BLaER1 (cell line): Measurements from ENCODE around the gene ABL1.
A peak's percentile ranks its signal among the peaks of the same experiment; 100 is the strongest.
"Not testable (repeated sequence)": the region's sequence is repeated elsewhere in the genome, so short reads cannot be mapped to it uniquely, and the experiment has no call there.

ENCODE experiments used
- H3K27ac ChIP-seq: shearing (Covaris generic); formaldehyde crosslinking; 2 replicates; pipeline ENCODE4 v1.8.1; 2022
- H3K27me3 ChIP-seq: shearing (Covaris generic); formaldehyde crosslinking; 2 replicates; pipeline ENCODE4 v1.8.1; 2022
- H3K36me3 ChIP-seq: shearing (Covaris generic); formaldehyde crosslinking; 2 replicates; pipeline ENCODE4 v1.8.1; 2022
- H3K4me1 ChIP-seq: shearing (Covaris generic); formaldehyde crosslinking; 2 replicates; pipeline ENCODE4 v1.8.1; 2022
- H3K4me2 ChIP-seq: shearing (Covaris generic); formaldehyde crosslinking; 2 replicates; pipeline ENCODE4 v1.8.1; 2022
- H3K4me3 ChIP-seq: shearing (Covaris generic); formaldehyde crosslinking; 2 replicates; pipeline ENCODE4 v1.8.1; 2022
- H3K9ac ChIP-seq: shearing (Covaris generic); formaldehyde crosslinking; 2 replicates; pipeline ENCODE4 v1.8.1; 2022
- H3K9me3 ChIP-seq: shearing (Covaris generic); formaldehyde crosslinking; 2 replicates; pipeline ENCODE4 v1.8.1; 2022
- H4K20me1 ChIP-seq: shearing (Covaris generic); formaldehyde crosslinking; 2 replicates; pipeline ENCODE4 v1.8.1; 2022
- Cebpa-rat ChIP-seq: shearing (Covaris generic); IDR thresholded peaks from 2 replicates; pipeline ENCODE4 v1.8.1; 2022

ABL1 gene

DNA sequence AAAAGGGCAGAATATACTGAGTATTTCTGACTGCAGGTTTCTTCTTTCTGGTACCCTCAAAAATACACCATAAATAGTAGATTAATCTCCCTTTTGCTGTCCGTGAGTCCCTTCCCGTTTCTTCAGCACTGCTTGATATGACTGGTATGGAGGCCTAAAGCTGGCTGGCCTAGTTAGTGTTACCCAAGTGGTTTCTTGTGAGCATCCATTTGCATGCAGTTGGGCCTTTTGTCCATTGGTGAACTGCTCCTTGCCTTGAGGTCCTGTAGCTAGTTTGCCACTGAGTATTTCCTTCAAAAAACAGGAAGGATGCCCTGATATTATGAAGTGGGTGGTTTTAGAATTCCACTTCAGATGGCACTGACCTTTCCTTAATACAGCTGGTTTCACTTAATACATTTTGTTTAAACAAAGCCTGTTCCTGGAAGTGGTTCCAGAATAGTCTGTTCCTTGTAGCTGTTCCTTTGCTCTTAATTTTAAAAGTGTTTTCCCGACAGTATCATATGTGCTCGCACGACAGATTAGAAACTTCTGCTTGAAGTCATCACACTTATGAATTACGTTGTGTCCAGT lies 40.0 kb upstream of the ABL1 start:
- no peaks in the 10 kb centered on the region for H3K36me3 ChIP-seq
- no peak overlapping the region for H3K4me2 ChIP-seq
- no peaks in the 10 kb centered on the region for H3K27me3 ChIP-seq
- H3K9ac ChIP-seq: no peak overlapping the region
- no peak for TF ChIP-seq Cebpa-rat
- peaks cover 31% of the 10 kb centered on the region; the same call in 1 of the 2 replicates for H4K20me1 ChIP-seq
- no peaks in the 10 kb centered on the region for H3K4me1 ChIP-seq
- H3K4me3 ChIP-seq: no peak overlapping the region
- peaks cover 2% of the 10 kb centered on the region for H3K9me3 ChIP-seq
- H3K27ac ChIP-seq: no peak overlapping the region

- Histone ChIP-seq H4K20me1 (peaks cover 13% of the 10 kb centered on the region; the same call in 1 of the 2 replicates), H3K9me3 (peaks cover 13% of the 10 kb centered on the region; the same call in 1 of the 2 replicates), H3K4me1 (peaks cover 16% of the 10 kb centered on the region)
- not testable (repeated sequence) for H3K36me3 ChIP-seq, H3K4me2 ChIP-seq, H3K4me3 ChIP-seq, H3K27me3 ChIP-seq, H3K9ac ChIP-seq, H3K27ac ChIP-seq
Measured at GRCh38 chr9:130803116-130803515, 31.9 kb upstream of the ABL1 start.

DNA sequence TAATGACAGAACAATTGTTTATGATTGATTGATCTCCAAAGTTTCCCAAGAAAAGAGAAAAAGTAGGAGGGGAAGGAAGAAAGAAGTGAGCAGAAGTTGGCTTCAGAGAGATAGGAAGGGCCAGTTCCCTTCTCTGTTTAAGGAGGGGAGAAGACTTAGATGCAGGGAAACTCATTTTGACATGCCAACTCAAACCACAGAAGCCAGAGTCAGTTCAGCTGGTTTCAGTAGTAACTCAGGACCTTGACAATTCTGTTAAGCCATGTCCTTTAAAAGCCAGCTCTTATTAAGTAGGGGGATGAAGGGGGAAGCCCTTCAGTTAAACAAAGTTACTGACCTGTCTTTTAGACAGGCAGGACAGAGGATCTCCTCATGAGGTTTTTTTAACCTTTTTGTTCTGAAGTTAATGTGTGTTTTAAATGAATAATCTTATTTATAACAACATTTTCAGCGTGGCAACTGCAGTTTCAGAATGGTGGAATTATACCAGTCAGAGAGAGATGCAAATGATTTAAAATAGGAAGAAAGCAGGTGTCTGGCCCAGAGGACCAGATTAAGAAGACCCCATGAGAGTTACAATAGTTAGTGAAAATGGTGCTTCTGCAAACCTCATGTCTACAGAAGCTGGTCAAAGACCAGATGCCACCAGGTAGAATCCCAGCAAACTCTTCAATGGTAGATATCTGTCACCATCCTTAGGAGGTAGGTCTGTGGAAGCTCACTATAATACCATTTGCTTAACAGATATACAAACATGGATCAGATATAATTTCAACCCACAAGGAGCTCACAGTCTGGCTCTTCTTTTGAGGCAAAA lies 29.3 kb upstream of the ABL1 start:
- no peak overlapping the region for H3K27ac ChIP-seq
- H3K4me3 ChIP-seq: no peak overlapping the region
- no peaks in the 10 kb centered on the region for H3K27me3 ChIP-seq
- no peak for TF ChIP-seq Cebpa-rat
- H4K20me1 ChIP-seq: peaks cover 13% of the 10 kb centered on the region; the same call in 1 of the 2 replicates
- 0 out of 2 replicates have a peak overlapping the region, but pooled peaks have one; percentile 6 for H3K4me2 ChIP-seq
- no peak overlapping the region; the same call in 1 of the 2 replicates for H3K9ac ChIP-seq
- H3K9me3 ChIP-seq: peaks cover 17% of the 10 kb centered on the region; the same call in 1 of the 2 replicates
- peaks cover 16% of the 10 kb centered on the region for H3K4me1 ChIP-seq
- H3K36me3 ChIP-seq: 0 out of 2 replicates have a peak, but pooled peaks cover 4% of the 10 kb centered on the region

- Histone ChIP-seq H3K4me1 (peaks cover 16% of the 10 kb centered on the region), H3K27me3 (no peaks in the 10 kb centered on the region), H3K9me3 (peaks cover 11% of the 10 kb centered on the region; the same call in 1 of the 2 replicates), H3K4me2 (0 out of 2 replicates have a peak overlapping the region, but pooled peaks have one; percentile 6), H3K4me3 (no peak overlapping the region), H3K9ac (no peak overlapping the region), H4K20me1 (peaks cover 13% of the 10 kb centered on the region; the same call in 1 of the 2 replicates), H3K36me3 (0 out of 2 replicates have a peak, but pooled peaks cover 4% of the 10 kb centered on the region), H3K27ac (no peak overlapping the region)
- no peak for TF ChIP-seq Cebpa-rat
Measured at GRCh38 chr9:130806327-130806716, 28.7 kb upstream of the ABL1 start.

GRCh38 chr9:130810609-130811136 lies 24.4 kb upstream of the ABL1 start:
- no peak overlapping the region for H3K9ac ChIP-seq
- peaks cover 5% of the 10 kb centered on the region; the same call in 1 of the 2 replicates for H3K9me3 ChIP-seq
- no peaks in the 10 kb centered on the region; the same call in 1 of the 2 replicates for H4K20me1 ChIP-seq
- H3K27me3 ChIP-seq: no peaks in the 10 kb centered on the region
- no peak overlapping the region for H3K27ac ChIP-seq
- TF ChIP-seq Cebpa-rat: no peak
- 0 out of 2 replicates have a peak, but pooled peaks cover 4% of the 10 kb centered on the region for H3K36me3 ChIP-seq
- no peak overlapping the region for H3K4me3 ChIP-seq
- no peak overlapping the region for H3K4me2 ChIP-seq
- peaks cover 9% of the 10 kb centered on the region for H3K4me1 ChIP-seq

GRCh38 chr9:130815242-130815808 lies 19.7 kb upstream of the ABL1 start:
- TF ChIP-seq Cebpa-rat: no peak
- no peak overlapping the region for H3K4me3 ChIP-seq
- H3K27ac ChIP-seq: no peak overlapping the region
- H4K20me1 ChIP-seq: peaks cover 4% of the 10 kb centered on the region; the same call in 1 of the 2 replicates
- no peaks in the 10 kb centered on the region for H3K4me1 ChIP-seq
- no peak overlapping the region for H3K9ac ChIP-seq
- H3K36me3 ChIP-seq: no peaks in the 10 kb centered on the region
- H3K9me3 ChIP-seq: peaks cover 13% of the 10 kb centered on the region; the same call in 1 of the 2 replicates
- H3K27me3 ChIP-seq: no peaks in the 10 kb centered on the region
- no peak overlapping the region for H3K4me2 ChIP-seq

DNA sequence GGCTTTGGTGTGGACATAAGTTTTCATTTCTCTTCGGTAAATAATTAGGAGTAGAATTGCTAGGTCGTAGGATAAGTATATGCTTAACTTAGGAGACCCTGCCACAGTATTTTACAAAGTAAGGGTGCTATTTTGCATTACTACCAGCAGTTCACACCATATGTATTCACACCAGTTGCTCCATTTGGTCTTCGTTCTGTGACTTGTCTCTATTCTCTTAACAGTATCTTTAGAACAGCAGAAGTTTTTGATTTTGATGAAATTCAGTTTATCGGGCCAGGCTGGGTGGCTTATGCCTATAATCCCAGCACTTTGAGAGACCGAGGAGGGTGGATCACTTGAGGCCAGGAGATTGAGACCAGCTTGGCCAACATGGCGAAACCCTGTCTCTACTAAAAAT lies 17.1 kb upstream of the ABL1 start:
- Histone ChIP-seq H3K4me1 (no peaks in the 10 kb centered on the region), H3K9ac (no peak overlapping the region), H3K4me3 (no peak overlapping the region), H3K9me3 (peaks cover 10% of the 10 kb centered on the region; the same call in 1 of the 2 replicates), H3K4me2 (no peak overlapping the region), H4K20me1 (peaks cover 6% of the 10 kb centered on the region; the same call in 1 of the 2 replicates), H3K27ac (no peak overlapping the region), H3K36me3 (no peaks in the 10 kb centered on the region), H3K27me3 (no peaks in the 10 kb centered on the region)
- TF ChIP-seq Cebpa-rat: no peak

DNA sequence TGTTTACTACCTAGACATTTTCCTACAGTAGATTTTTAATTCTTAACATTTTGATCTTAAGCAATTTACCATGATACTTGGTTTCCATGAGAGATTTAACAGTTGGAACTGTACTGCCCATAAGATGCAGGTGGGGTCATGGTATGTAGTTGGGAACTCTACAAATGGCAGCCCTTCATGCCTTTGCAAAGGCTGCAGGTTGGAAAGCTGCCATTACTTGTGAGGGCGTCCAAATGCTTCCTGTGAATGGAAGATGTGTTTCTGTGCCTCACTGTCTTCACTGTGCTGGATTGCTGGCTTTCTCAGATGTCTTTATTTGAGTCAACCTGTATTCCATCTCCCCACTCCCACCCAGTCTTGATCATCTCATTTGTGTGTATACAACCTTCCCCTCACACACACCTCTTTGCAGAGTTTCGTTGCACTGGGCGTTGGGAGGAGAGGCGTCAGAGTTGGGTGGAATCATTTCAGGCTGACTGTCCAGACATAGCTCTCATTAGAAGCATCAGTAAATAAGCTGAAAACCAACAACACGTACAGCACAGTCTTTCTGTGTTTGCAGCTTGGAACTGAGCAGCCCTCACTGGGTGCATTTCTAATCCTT lies 14.8 kb upstream of the ABL1 start:
- no peak overlapping the region for H3K27ac ChIP-seq

DNA sequence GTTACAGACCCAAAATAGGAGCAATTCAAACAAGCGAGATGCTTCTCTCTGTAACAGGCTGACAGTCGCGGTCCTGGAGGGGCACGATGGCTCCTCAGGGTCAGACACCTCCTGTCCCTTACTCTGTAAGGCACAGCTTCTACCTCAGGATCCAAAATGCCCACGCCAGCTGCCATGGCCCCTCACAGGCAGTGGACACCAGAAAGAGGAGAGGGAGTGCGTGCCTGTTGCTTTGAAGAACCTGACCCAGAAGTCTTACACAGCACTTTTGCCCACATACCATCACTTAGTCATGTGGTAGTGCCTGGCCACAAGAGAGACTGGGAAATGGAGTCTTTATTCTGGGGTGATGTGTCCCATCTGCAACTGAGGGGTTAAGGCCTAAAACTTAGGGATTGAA lies 11.6 kb upstream of the ABL1 start:
- Histone ChIP-seq H4K20me1 (peaks cover 23% of the 10 kb centered on the region; the same call in 1 of the 2 replicates), H3K4me1 (peaks cover 15% of the 10 kb centered on the region), H3K9ac (no peak overlapping the region), H3K4me3 (no peak overlapping the region), H3K9me3 (peaks cover 17% of the 10 kb centered on the region), H3K27me3 (no peaks in the 10 kb centered on the region), H3K27ac (no peak overlapping the region), H3K4me2 (no peak overlapping the region), H3K36me3 (0 out of 2 replicates have a peak, but pooled peaks cover 5% of the 10 kb centered on the region)
- TF ChIP-seq Cebpa-rat: no peak

More for the DNA sequence above, 14.8 kb upstream of the ABL1 start:
- no peak overlapping the region for H3K4me3 ChIP-seq
- no peak overlapping the region for H3K4me2 ChIP-seq
- no peaks in the 10 kb centered on the region for H3K36me3 ChIP-seq
- H3K4me1 ChIP-seq: peaks cover 12% of the 10 kb centered on the region
- peaks cover 10% of the 10 kb centered on the region; the same call in 1 of the 2 replicates for H3K9me3 ChIP-seq
- TF ChIP-seq Cebpa-rat: no peak
- no peak overlapping the region for H3K9ac ChIP-seq
- peaks cover 22% of the 10 kb centered on the region; the same call in 1 of the 2 replicates for H4K20me1 ChIP-seq
- no peaks in the 10 kb centered on the region for H3K27me3 ChIP-seq
